Measurements from ENCODE around the gene LACRT. TPM values are rescaled to one million over a fixed set of nuclear protein-coding genes. Genes with fewer than 3 reads are reported as not detected.

Gene LACRT
- total RNA-seq, 2 donors from 2014 or later = not detected

GRCh38 chr12:54605138-54605970 is 29.3 kb downstream of the LACRT start:
- no peak for DNase-seq (ENCODE audit: low spot score)
- intact Hi-C loops (cut with DNase I) = no loop called here

DNA sequence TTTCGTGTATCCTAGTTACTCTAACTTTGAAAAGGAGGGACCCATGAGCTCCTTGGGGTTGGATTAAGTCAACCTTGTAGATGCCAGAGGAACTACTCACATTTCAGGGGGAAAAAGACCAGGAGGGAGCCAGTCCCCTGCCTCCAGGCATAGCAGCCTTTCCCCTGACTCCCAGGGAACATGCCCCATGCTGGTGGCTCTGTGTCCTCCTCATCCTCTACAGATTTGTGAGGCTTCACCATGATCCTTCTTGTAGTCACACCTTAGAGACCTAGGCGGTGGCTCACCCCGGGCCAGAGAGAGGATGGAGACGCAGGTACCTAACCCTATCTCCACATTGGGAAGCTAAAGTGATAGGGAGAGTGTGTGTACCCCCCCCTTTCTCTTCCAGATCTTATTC is 30.3 kb downstream of the LACRT start:
- no peak for DNase-seq (ENCODE audit: low spot score)
- intact Hi-C loops (cut with DNase I) = no loop called here

GRCh38 chr12:54603872-54604271 is 30.8 kb downstream of the LACRT start:
- DNase-seq (ENCODE audit: low spot score) = no peak
- intact Hi-C loops (cut with DNase I) = no loop called here

- intact Hi-C loops (cut with DNase I) = no loop called here
- no peak for DNase-seq (ENCODE audit: low spot score)
These were observed 31.4 kb downstream of the LACRT start for GRCh38 chr12:54603173-54603814.

DNA sequence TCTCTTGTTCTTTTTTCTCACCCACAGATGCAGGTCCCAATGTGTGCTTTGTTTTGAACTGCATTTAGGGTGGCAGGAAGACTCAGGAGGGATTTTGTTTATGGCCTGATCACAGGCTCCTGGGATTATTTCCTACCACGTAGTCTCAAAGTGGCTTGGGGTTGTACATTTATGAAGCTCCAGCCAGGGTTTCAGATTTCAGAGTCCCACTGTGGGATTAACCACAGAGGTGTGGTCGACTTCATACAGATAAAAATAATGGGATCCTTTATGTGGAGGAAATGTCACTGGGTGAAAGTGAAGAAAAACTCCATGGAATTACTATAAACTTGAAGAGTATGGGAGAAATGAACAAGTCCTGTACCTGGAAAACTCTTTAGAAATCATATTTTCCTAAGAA is 32.0 kb downstream of the LACRT start:
- intact Hi-C loops (cut with DNase I) = no loop called here
- DNase-seq (ENCODE audit: low spot score) = no peak

GRCh38 chr12:54601841-54602240 is 32.9 kb downstream of the LACRT start:
- intact Hi-C loops (cut with DNase I) = no loop called here
- no peak for DNase-seq (ENCODE audit: low spot score)

DNA sequence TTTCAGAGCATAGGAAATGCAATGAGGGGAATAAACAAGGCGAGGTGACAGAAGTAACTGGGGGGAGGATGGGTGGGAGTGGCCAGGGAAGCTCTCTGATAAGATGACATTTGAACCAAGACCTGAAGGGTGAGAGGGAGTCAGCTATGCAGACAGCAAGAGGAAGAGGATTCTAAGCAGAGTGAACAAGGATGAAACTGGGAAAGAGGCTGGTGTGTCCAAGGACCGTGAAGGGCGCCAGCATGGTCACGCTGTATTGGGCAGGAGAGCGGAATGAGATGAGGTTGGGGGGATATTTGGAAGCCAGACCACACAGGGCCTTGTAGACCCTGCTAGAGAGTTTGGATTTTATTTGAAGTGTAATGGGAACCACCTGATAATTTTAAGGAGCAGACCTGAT is 35.7 kb downstream of the LACRT start:
- intact Hi-C loops (cut with DNase I) = loop anchor here in 1 of 2 donors (10.0 kb wide), 1 partner anchor 356 kb away; no protein-coding TSS in a partner anchor
- no peak for DNase-seq (ENCODE audit: low spot score)

DNA sequence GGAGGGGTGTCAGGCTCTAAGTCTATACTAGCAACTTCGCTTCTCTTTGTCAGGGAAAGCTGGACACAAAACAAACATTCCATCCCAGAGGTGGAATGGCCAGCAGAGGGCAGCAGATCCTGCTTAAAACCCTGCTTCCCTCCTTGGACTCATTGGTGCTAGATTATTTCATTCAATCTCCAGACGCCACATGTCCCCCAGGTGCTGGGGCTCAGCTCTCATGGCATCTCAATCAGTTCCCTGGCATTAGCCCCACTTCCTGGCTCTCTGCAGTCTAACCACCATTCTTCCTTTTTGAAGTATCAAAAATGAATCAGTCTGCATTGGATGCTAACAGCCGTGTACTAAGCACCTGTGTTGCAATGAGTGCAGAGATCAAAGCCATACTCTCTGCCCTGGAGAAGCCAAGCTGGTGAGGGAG is 38.2 kb downstream of the LACRT start:
- no peak for DNase-seq (ENCODE audit: low spot score)
- intact Hi-C loops (cut with DNase I) = loop anchor here in 1 of 2 donors (10.0 kb wide), 1 partner anchor 358 kb away; no protein-coding TSS in a partner anchor

GRCh38 chr12:54595471-54595870 is 39.2 kb downstream of the LACRT start:
- peak; percentile 63 for DNase-seq (ENCODE audit: low spot score)
- intact Hi-C loops (cut with DNase I) = loop anchor here in 1 of 2 donors (10.0 kb wide), 1 partner anchor 359 kb away; no protein-coding TSS in a partner anchor

DNA sequence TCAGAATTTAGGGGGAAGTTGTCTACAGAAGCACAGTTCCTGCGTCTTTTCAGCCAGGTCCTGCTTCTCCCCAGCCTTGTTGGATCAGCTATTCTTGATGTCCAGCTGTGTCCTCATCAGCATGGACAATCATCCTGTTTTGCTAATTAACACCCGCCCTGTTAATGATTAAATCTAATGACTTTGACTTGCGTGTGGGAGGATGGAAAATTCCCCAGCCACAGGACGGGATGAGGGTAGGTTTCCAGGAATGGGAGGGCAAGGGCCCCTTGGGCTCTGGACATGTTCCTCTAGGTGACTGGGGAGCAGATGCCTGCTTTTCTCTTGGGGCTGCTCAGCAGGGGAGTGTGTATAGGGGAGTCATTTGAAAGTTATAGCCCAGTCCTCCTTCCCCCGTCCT is 41.0 kb downstream of the LACRT start:
- intact Hi-C loops (cut with DNase I) = loop anchor here in 1 of 2 donors (10.0 kb wide), 1 partner anchor 361 kb away; no protein-coding TSS in a partner anchor
- peak; percentile 32 for DNase-seq (ENCODE audit: low spot score)

GRCh38 chr12:54593135-54593534 is 41.6 kb downstream of the LACRT start:
- DNase-seq (ENCODE audit: low spot score) = peak; percentile 5
- intact Hi-C loops (cut with DNase I) = loop anchor here in 1 of 2 donors (10.0 kb wide), 1 partner anchor 362 kb away; no protein-coding TSS in a partner anchor

DNA sequence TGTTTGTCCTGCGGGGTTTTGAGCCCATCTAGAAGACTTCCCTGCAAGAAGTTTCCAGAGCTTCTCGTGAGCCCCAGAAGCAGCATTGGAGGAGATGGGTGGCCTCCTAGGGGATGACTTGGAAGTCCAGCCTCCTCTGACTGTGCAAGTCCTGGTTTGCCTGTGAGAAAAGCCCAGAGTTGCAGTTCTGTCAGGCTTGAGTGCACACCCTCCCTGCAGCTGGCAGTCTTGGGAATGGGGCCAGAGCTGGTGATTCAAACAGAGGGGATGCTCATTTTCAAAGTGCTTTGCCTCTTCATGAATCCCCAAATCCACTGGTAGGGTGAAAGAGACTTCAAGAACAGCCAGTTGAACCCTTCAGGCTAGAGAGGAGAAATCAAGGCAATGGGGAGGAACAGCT is 42.4 kb downstream of the LACRT start:
- no peak for DNase-seq (ENCODE audit: low spot score)
- intact Hi-C loops (cut with DNase I) = loop anchor here in 1 of 2 donors (10.0 kb wide), 1 partner anchor 362 kb away; no protein-coding TSS in a partner anchor

DNA sequence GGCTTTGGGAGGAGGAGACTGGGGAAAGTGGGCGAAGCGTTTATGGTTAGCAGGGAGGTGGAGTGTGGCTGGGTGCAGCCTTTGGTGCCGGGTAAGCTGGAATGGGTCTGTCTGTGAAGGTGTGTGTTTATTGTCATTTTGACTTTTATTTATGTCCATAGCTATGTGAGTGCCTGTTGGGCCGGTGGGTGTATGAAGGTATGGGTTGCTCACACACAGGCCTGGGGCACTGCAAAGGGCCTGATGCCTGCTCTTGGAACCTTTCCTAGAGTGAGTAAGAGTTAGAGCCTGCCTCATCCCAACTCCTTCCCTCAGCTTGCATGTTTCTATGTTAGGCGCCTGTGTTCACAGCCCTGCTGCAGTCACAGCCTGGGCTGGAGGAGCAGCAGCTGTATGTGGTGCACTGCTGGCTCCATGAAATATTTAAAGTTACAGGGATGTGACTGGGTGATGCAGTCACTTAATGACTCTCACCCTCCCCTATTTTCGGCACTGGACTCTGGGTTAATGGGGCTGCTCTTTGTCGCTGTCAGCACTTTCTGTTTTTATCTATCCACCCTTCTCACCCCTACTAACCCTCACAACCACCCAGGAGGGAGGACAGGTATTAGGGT is 43.6 kb downstream of the LACRT start:
- DNase-seq (ENCODE audit: low spot score) = no peak
- intact Hi-C loops (cut with DNase I) = loop anchor here in 1 of 2 donors (10.0 kb wide), 1 partner anchor 364 kb away; no protein-coding TSS in a partner anchor

- intact Hi-C loops (cut with DNase I) = loop anchor here in 1 of 2 donors (10.0 kb wide), 1 partner anchor 365 kb away; no protein-coding TSS in a partner anchor
- DNase-seq (ENCODE audit: low spot score) = no peak
These were observed 44.7 kb downstream of the LACRT start for GRCh38 chr12:54589964-54590363.

DNA sequence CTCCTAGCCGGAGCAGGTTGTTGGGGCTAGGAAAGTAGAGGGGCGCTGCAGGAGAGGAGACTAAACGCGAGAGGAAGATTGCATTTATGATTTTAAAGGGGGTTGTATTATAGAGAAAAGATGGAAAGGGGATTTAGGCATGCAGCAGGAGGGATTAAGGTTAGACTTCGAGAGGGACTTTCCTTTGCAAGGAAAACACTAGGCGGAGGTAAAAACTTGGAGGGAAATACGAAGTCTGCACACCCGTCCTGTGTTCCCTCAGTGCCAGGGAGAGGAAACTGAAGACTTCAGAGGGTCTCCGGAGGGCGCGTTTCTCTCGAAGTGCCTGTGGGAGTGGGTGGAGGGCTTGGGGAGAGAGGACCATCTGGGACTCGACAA is 45.8 kb downstream of the LACRT start:
- no peak for DNase-seq (ENCODE audit: low spot score)
- intact Hi-C loops (cut with DNase I) = no loop called here

GRCh38 chr12:54588110-54588889 is 46.4 kb downstream of the LACRT start, which contains the start of gene PPP1R1A:
TSS of gene PPP1R1A (minus strand) at chr12:54588659. CDS start at chr12:54588488, 171 bp downstream.
- intact Hi-C loops (cut with DNase I) = no loop called here
- DNase-seq (ENCODE audit: low spot score) = no peak

DNA sequence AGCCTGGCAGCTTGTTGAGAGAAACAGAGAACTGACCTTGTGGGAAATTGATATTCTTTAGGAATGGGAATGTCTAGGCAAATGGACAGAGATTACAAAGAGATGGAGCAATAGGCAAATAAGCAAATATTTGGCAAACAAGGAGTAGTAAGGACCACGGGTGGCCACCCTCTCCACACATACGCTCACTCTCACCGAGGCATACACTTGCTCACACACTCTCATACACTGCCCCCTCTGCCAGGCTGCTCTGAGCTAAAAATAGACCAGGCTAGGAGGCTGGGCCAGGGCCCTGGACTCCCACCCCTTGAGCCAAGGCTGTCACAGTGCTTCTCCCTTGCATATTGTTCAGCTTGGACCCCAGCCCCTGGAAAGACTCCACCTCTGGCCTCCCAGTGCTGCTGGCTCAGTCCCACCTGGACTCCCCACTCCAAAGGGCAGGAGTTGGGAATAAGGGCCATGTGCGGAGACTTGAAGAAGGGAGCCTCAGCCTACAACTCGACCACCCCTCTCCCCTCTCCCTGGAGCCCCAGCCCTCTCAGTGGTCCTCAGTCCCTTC is 47.3 kb downstream of the LACRT start:
- intact Hi-C loops (cut with DNase I) = no loop called here
- no peak for DNase-seq (ENCODE audit: low spot score)

- intact Hi-C loops (cut with DNase I) = no loop called here
These were observed 48.1 kb downstream of the LACRT start for GRCh38 chr12:54586620-54587019.

GRCh38 chr12:54585243-54585642 is 49.5 kb downstream of the LACRT start:
- no peak for DNase-seq (ENCODE audit: low spot score)
- intact Hi-C loops (cut with DNase I) = no loop called here

More at GRCh38 chr12:54586620-54587019, 48.1 kb downstream of the LACRT start:
- no peak for DNase-seq (ENCODE audit: low spot score)

All from posterior vena cava (tissue), 2 donors.